GM12892 (cell line): ENCODE data around the gene FBXW7.

Source experiments
- POLR2A ChIP-seq: IDR thresholded peaks from 2 replicates; pipeline ENCODE4 v1.6.1; 2011; ENCODE audit warnings: low read depth, low read length, control low read depth
- POLR2AphosphoS5 ChIP-seq: IDR thresholded peaks from 2 replicates; pipeline ENCODE4 v1.6.1; 2011; ENCODE audit warnings: low read depth, low read length, control low read depth
- TAF1 ChIP-seq: IDR thresholded peaks from 2 replicates; pipeline ENCODE4 v1.6.1; 2011; ENCODE audit warnings: low read depth, mild to moderate bottlenecking, control low read depth, low read length, borderline replicate concordance

GRCh38 chr4:152508386-152508785 lies 27.5 kb downstream of the FBXW7 start:
- TF ChIP-seq POLR2AphosphoS5 (no peak), TAF1 (no peak), POLR2A (no peak)
